Right lobe of liver (tissue), 6 donors: ENCODE data around the gene LEMD1. TPM values are rescaled to one million over a fixed set of nuclear protein-coding genes. Genes with fewer than 3 reads are reported as not detected.

ENCODE experiments used
- ATAC-seq, 4 donors: fragments of 200-7000 bp; cut with Tn5 transposase; one replicate each; pipeline ENCODE4 v1.9.1; 2020; ENCODE audit warnings: mild to moderate bottlenecking in 4 of 4, moderate library complexity in 4 of 4
- DNase-seq, 3 donors: peaks; one replicate each; pipeline ENCODE4 v3.0.0-alpha.2; 2020
- H3K27ac ChIP-seq, 3 donors: fragments of 200-600 bp; one replicate each; pipeline ENCODE4 v1.8.0; 2022
- H3K27me3 ChIP-seq, 2 donors: fragments of 200-600 bp; one replicate each; pipeline ENCODE4 v1.8.0; 2022
- H3K36me3 ChIP-seq, 4 donors: fragments of 200-600 bp; sonication (generic) in 1 of 4; one replicate each; pipeline versions ENCODE4 v1.5.1 to v1.8.0; 2017 to 2022; ENCODE audit warnings: control low read depth in 1 of 4
- H3K4me1 ChIP-seq, 4 donors: fragments of 200-600 bp; sonication (generic) in 1 of 4; one replicate each; pipeline versions ENCODE4 v1.5.1 to v1.8.0; 2017 to 2022; ENCODE audit warnings: control low read depth in 1 of 4
- H3K4me3 ChIP-seq, 3 donors: fragments of 200-600 bp; one replicate each; pipeline ENCODE4 v1.8.0; 2022
- H3K9me3 ChIP-seq, 4 donors: fragments of 200-600 bp; sonication (generic) in 1 of 4; one replicate each; pipeline versions ENCODE4 v1.5.1 to v1.8.0; 2017 to 2022; ENCODE audit warnings: control low read depth in 1 of 4
- CTCF ChIP-seq, 4 donors: fragments of 200-600 bp in 3 of 4; fragments of 450-650 bp in 1 of 4; IDR thresholded peaks; one replicate each; pipeline versions ENCODE4 v1.5.1 to v1.8.0; 2016 to 2022; ENCODE audit warnings: antibody characterized with exemption in 4 of 4, mild to moderate bottlenecking in 2 of 4
- POLR2A ChIP-seq: fragments of 450-650 bp; IDR thresholded peaks from one replicate; pipeline ENCODE4 v1.6.1; 2017; ENCODE audit warnings: antibody characterized with exemption, mild to moderate bottlenecking
- WGBS: methylation state at CpG from one replicate; pipeline ENCODE4 v1.1.6; 2018; ENCODE audit warnings: low coverage, low lambda C conversion rate; ENCODE audit not compliant: insufficient coverage; ENCODE audit errors: missing lambda C conversion rate; 5-methylcytosine and 5-hydroxymethylcytosine counted together
- intact Hi-C, 2 donors: fragments of 100-400 bp; cut with DNase I; formaldehyde crosslinking; loops; one replicate each; pipeline versions ENCODE4 v1.11.2 to v1.14.1; 2022
- total RNA-seq, 6 experiments: library from RNA; depleted of rRNA in 2 of 6; stranded (reverse); fragments of >200 nt in 2 of 6; fragmentation: NEBNext Ultra II Directional in 3 of 6; extraction: Animal tissue kit (Norgen Biotek cat#: 25700) in 3 of 6; gene quantifications; one replicate each; pipeline versions ENCODE4 v1.1.0 to v1.2.4, GENCODE V29; 2016 to 2023
- donor health status: DM: no; HTN: yes; CAD: no.
- donor health status: DM: no; HTN: no; CAD: no.
- donor health status: DM: no; HTN: no; CAD: no.
- donor health status: DM: no; HTN: yes; CAD: no.
- donor health status: DM: no; HTN: yes; CAD: no.

Gene LEMD1
- total RNA-seq, 6 experiments from 2014 or later: not detected

- no peak overlapping the region for H3K4me3 ChIP-seq
- no peak overlapping the region for H3K27ac ChIP-seq
- TF ChIP-seq POLR2A: no peak
- peaks cover 0 to 21% of the 10 kb centered on the region in 2 donors for H3K27me3 ChIP-seq
- no peaks in the 10 kb centered on the region for H3K36me3 ChIP-seq
- DNase-seq (no peak), ATAC-seq (peak; percentile 58 to 83 (median 73))
- intact Hi-C loops: no loop called here
- 19% methylated on average over 6 of the region's 6 CpGs for WGBS
- H3K9me3 ChIP-seq: no peaks in the 10 kb centered on the region
- H3K4me1 ChIP-seq: no peaks in the 10 kb centered on the region
These were observed 45.9 kb downstream of the LEMD1 start for GRCh38 chr1:205375835-205376545.

- ATAC-seq (peak in 1 of 4 donors; percentile 31), DNase-seq (no peak)
- Histone ChIP-seq H3K27ac (no peak overlapping the region), H3K36me3 (no peaks in the 10 kb centered on the region), H3K4me1 (no peaks in the 10 kb centered on the region), H3K4me3 (no peak overlapping the region), H3K9me3 (no peaks in the 10 kb centered on the region), H3K27me3 (peaks cover 0 to 21% of the 10 kb centered on the region in 2 donors)
- intact Hi-C loops: no loop called here
- 34% methylated on average over 9 of the region's 10 CpGs for WGBS
- TF ChIP-seq POLR2A (no peak), CTCF (IDR thresholded peaks at IDR 0.05) (no peak)
These were observed 47.4 kb downstream of the LEMD1 start for GRCh38 chr1:205374210-205375078.

- Histone ChIP-seq H3K27ac (no peak overlapping the region), H3K27me3 (peaks cover 0 to 21% of the 10 kb centered on the region in 2 donors), H3K4me3 (no peak overlapping the region), H3K36me3 (no peaks in the 10 kb centered on the region), H3K9me3 (no peaks in the 10 kb centered on the region), H3K4me1 (no peaks in the 10 kb centered on the region)
- ATAC-seq (no peak), DNase-seq (no peak)
- intact Hi-C loops: no loop called here
- TF ChIP-seq CTCF (IDR thresholded peaks at IDR 0.05) (no peak), POLR2A (no peak)
- WGBS: 56% methylated on average over 2 of the region's 2 CpGs
These were observed 48.1 kb downstream of the LEMD1 start for GRCh38 chr1:205373798-205374175.

GRCh38 chr1:205373022-205373797 is 48.6 kb downstream of the LEMD1 start:
- Histone ChIP-seq H3K27me3 (peaks cover 0 to 21% of the 10 kb centered on the region in 2 donors), H3K36me3 (no peaks in the 10 kb centered on the region), H3K27ac (no peak overlapping the region), H3K4me3 (no peak overlapping the region), H3K9me3 (no peaks in the 10 kb centered on the region), H3K4me1 (no peaks in the 10 kb centered on the region)
- ATAC-seq (no peak), DNase-seq (no peak)
- WGBS: 38% methylated on average over 8 of the region's 9 CpGs
- intact Hi-C loops: no loop called here
- no peak for TF ChIP-seq POLR2A
- no peak for TF ChIP-seq CTCF (IDR thresholded peaks at IDR 0.05)
